Ovary (tissue), 9 donors: Measurements from ENCODE around the gene SUGCT. TPM values are rescaled to one million over a fixed set of nuclear protein-coding genes. Genes with fewer than 3 reads are reported as not detected.

Source experiments
- DNase-seq, 5 donors: peaks; one replicate each; pipeline ENCODE4 v3.0.0-alpha.2; 2019 to 2020
- H3K27ac ChIP-seq, 2 donors: fragments of 200-600 bp; one replicate each; pipeline versions ENCODE4 v1.5.1 to v1.8.0; 2019 to 2022
- H3K27me3 ChIP-seq: fragments of 200-600 bp; one replicate; pipeline ENCODE4 v1.8.0; 2022
- H3K36me3 ChIP-seq: fragments of 200-600 bp; sonication (generic); one replicate; pipeline ENCODE4 v1.5.1; 2019
- H3K4me1 ChIP-seq: one replicate; pipeline ENCODE4 v1.8.1; 2013; ENCODE audit warnings: mild to moderate bottlenecking, moderate library complexity; ENCODE audit not compliant: insufficient read depth
- H3K4me3 ChIP-seq: fragments of 200-600 bp; sonication (generic); one replicate; pipeline ENCODE4 v1.5.1; 2017
- H3K9me3 ChIP-seq, 2 donors: fragments of 200-600 bp in 1 of 2; sonication (generic) in 1 of 2; one replicate each; pipeline versions ENCODE4 v1.5.1 to v1.8.1; 2013 to 2019; ENCODE audit warnings: mild to moderate bottlenecking in 1 of 2, moderate library complexity in 1 of 2
- CTCF ChIP-seq, 3 donors: fragments of 450-650 bp in 2 of 3; fragments of 200-600 bp in 1 of 3; IDR thresholded peaks; one replicate each; pipeline versions ENCODE4 v1.5.1 to v1.8.0; 2016 to 2022; ENCODE audit warnings: antibody characterized with exemption in 3 of 3, mild to moderate bottlenecking in 1 of 3
- EP300 ChIP-seq: sonication (generic); formaldehyde crosslinking; IDR thresholded peaks from one replicate; pipeline ENCODE4 v1.6.1; 2017; ENCODE audit warnings: antibody characterized with exemption
- POLR2A ChIP-seq: fragments of 450-650 bp; IDR thresholded peaks from one replicate; pipeline ENCODE4 v1.6.1; 2017; ENCODE audit warnings: antibody characterized with exemption, mild to moderate bottlenecking, moderate library complexity
- WGBS, 3 donors: extraction: QIAGEN DNeasy Blood & Tissue Kit in 1 of 3; methylation state at CpG; one replicate each; pipeline versions ENCODE4 v1.1.5 to v1.1.7; 2013 to 2017; 5-methylcytosine and 5-hydroxymethylcytosine counted together
- intact Hi-C, 4 donors: fragments of 100-400 bp; cut with DNase I; formaldehyde crosslinking; loops; one replicate each; pipeline versions ENCODE4 v1.11.0 to v1.15.1; 2022 to 2023
- polyA plus RNA-seq, 2 donors: library from polyadenylated mRNA; stranded (reverse); fragments of 200-250 nt in 1 of 2; fragments of 350-450 nt in 1 of 2; fragmentation: Illumina TruSeq in 1 of 2; extraction: RNeasy Lipid Tissue Mini Kit (QIAGEN cat#74804) in 1 of 2; gene quantifications; one replicate each; pipeline ENCODE4 v1.2.3, GENCODE V29; 2013 to 2014
- total RNA-seq, 7 donors: library from RNA; depleted of rRNA in 2 of 7; stranded (reverse); fragments of >200 nt in 2 of 7; fragmentation: NEBNext Ultra II Directional in 3 of 7; extraction: Animal tissue kit (Norgen Biotek cat#: 25700) in 3 of 7; gene quantifications; one replicate each; pipeline versions ENCODE4 v1.1.0 to v1.2.4, GENCODE V29; 2016 to 2023
- donor health status: DM: no; HTN: no; CAD: no; lungs with moderate emphysema.
- donor health status: DM: no; HTN: no; CAD: no.
- donor health status: Bipolar disorder and iron deficiency.
- donor health status: DM: yes; HTN: yes; CAD: no.
- donor health status: DM: no; HTN: no; CAD: no.
- donor health status: DM: yes; HTN: yes; CAD: no.

SUGCT gene
- total and polyA plus RNA-seq, 9 donors, result 3.4 to 9.3 (median 7.8) TPM

DNA sequence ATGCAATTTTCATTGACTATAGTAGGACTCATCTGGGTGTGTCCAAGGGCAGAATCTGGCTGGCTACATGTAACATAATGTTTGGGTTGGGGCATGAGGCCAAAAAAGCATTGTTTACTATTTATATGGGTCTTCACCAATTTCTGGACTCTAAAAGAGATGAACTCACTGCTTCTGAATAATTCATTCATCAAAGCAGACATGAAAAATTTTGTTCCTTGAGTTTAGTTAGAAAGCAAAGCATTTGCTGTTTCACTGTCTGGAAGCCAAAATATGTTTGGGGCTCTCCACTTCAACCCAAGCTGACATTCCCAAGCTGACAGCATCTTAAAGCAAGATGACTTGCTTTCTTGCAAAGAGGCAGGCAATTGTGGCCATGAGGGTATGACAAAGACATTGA lies 670.6 kb downstream of the SUGCT start:
- intact Hi-C loops, result no loop called here
- peaks cover 6% of the 10 kb centered on the region for H3K4me1 ChIP-seq
- no peak for TF ChIP-seq EP300
- TF ChIP-seq CTCF (IDR thresholded peaks at IDR 0.05), result no peak
- TF ChIP-seq POLR2A, result no peak
- H3K9me3 ChIP-seq, result no peaks in the 10 kb centered on the region
- H3K27me3 ChIP-seq, result no peaks in the 10 kb centered on the region
- no peaks in the 10 kb centered on the region for H3K36me3 ChIP-seq
- no peak for DNase-seq
- no peak overlapping the region for H3K4me3 ChIP-seq
- no peak overlapping the region for H3K27ac ChIP-seq

GRCh38 chr7:40808378-40808942 lies 673.7 kb downstream of the SUGCT start:
- Histone ChIP-seq H3K27ac (no peak overlapping the region), H3K9me3 (no peaks in the 10 kb centered on the region), H3K4me3 (no peak overlapping the region), H3K27me3 (no peaks in the 10 kb centered on the region), H3K4me1 (peaks cover 6% of the 10 kb centered on the region), H3K36me3 (no peaks in the 10 kb centered on the region)
- TF ChIP-seq CTCF (IDR thresholded peaks at IDR 0.05) (no peak), EP300 (no peak), POLR2A (no peak)
- DNase-seq, result peak in 1 of 5 donors; percentile 47
- intact Hi-C loops, result no loop called here

- TF ChIP-seq CTCF (IDR thresholded peaks at IDR 0.05) (no peak), POLR2A (no peak), EP300 (no peak)
- H3K4me3 ChIP-seq, result no peak overlapping the region
- no peaks in the 10 kb centered on the region for H3K9me3 ChIP-seq
- no peak overlapping the region for H3K27ac ChIP-seq
- no peaks in the 10 kb centered on the region for H3K36me3 ChIP-seq
- WGBS, 3 donors, result 93 to 98% (median 97%) methylated on average over 1 of the region's 1 CpG
- no peaks in the 10 kb centered on the region for H3K27me3 ChIP-seq
- intact Hi-C loops, result no loop called here
- H3K4me1 ChIP-seq, result peaks cover 5% of the 10 kb centered on the region
- no peak for DNase-seq
Observed at GRCh38 chr7:40810274-40810673, 675.5 kb downstream of the SUGCT start.

DNA sequence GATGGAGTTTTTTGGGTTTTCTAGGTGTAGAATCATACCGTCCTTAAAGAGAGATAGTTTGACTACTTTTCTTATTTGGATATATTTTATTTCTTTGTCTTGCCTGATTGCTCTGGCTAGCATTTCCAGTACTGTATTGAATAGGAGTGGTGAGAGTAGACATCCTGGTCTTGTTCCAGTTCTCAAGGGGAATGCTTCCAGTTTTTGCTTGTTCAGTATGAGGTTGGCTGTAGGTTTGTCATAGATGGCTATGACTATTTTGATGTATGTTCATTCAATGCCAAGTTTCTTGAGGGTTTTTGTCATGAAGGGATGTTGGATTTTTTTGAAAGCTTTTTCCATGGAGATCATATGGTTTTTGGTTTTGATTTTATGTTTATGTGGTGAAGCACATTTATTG lies 676.9 kb downstream of the SUGCT start:
- TF ChIP-seq EP300 (no peak), POLR2A (no peak), CTCF (IDR thresholded peaks at IDR 0.05) (no peak)
- DNase-seq, result no peak
- Histone ChIP-seq H3K4me3 (no peak overlapping the region), H3K4me1 (peaks cover 5% of the 10 kb centered on the region), H3K27ac (no peak overlapping the region), H3K27me3 (no peaks in the 10 kb centered on the region), H3K36me3 (no peaks in the 10 kb centered on the region), H3K9me3 (no peaks in the 10 kb centered on the region)
- 96 to 98% (median 96%) methylated on average over 1 of the region's 1 CpG for WGBS, 3 donors
- intact Hi-C loops, result no loop called here
